Suprapubic skin (tissue), 4 donors: ENCODE data around the gene OR4D5.

Source experiments
- CTCF ChIP-seq, 2 donors: fragments of 200-600 bp in 1 of 2; fragments of 450-650 bp in 1 of 2; sonication (generic) in 1 of 2; IDR thresholded peaks; one replicate each; pipeline ENCODE4 v1.5.1; 2016 to 2019; ENCODE audit warnings: antibody characterized with exemption in 2 of 2, mild to moderate bottlenecking in 1 of 2, moderate library complexity in 1 of 2
- EP300 ChIP-seq: sonication (generic); formaldehyde crosslinking; IDR thresholded peaks from one replicate; pipeline ENCODE4 v1.6.1; 2017; ENCODE audit warnings: antibody characterized with exemption
- POLR2A ChIP-seq, 2 donors: fragments of 450-650 bp; IDR thresholded peaks; one replicate each; pipeline ENCODE4 v1.6.1; 2017; ENCODE audit warnings: antibody characterized with exemption in 2 of 2, mild to moderate bottlenecking in 2 of 2, moderate library complexity in 2 of 2
- POLR2AphosphoS5 ChIP-seq, 3 donors: sonication (generic); formaldehyde crosslinking; IDR thresholded peaks; one replicate each; pipeline ENCODE4 v1.6.1; 2017; ENCODE audit warnings: antibody characterized with exemption in 3 of 3

DNA sequence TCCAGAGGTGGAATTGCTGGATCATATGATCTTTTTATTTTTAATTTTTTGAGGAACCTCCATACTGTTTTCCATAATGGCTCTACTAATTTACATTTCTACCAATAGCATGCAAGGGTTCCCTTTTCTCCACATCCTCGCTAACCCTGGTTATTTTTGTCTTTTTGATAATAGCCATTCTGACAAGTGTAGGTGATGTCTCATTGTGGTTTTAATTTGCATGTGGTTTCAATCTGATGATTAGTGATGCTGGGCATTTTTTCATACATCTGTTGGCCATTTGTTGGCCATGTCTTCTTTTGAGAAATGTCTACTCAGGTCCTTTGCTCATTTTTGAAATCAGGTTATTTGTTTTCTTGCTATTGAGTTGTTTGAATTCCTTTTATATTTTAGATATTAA lies 15.4 kb upstream of the OR4D5 start:
- TF ChIP-seq POLR2A (IDR thresholded peaks at IDR 0.05) (no peak), CTCF (IDR thresholded peaks at IDR 0.05) (no peak), EP300 (no peak), POLR2AphosphoS5 (IDR thresholded peaks at IDR 0.05) (no peak)
